AG04450 (cell line): ENCODE data around the gene ASPSCR1. TPM values are rescaled to one million over a fixed set of nuclear protein-coding genes. Genes with fewer than 3 reads are reported as not detected.
A peak's percentile ranks its signal among the peaks of the same experiment; 100 is the strongest.

Source experiments
- CTCF ChIA-PET: fragments of 300-600, 350-600 bp; formaldehyde crosslinking; extraction: SDS; loops from one replicate; lab custom pipeline; 2022; ENCODE audit warnings: antibody characterized with exemption, inconsistent platforms; lab: Charles Lee
- POLR2A ChIA-PET: fragments of 350-600 bp; formaldehyde crosslinking; extraction: SDS; loops from one replicate; lab custom pipeline; 2021; ENCODE audit warnings: antibody characterized with exemption, inconsistent platforms; lab: Yijun Ruan, JAX
- DNase-seq: peaks from one replicate; pipeline ENCODE4 v3.0.0-alpha.2; 2011; ENCODE audit warnings: low read depth, low spot score
- H3K27ac ChIP-seq: one replicate; pipeline ENCODE4 v1.5.1; 2012; ENCODE audit warnings: low read depth, low read length, control low read depth
- H3K27me3 ChIP-seq: one replicate; pipeline ENCODE4 v1.6.0; 2012; ENCODE audit warnings: low read length; ENCODE audit not compliant: control insufficient read depth, insufficient read depth
- H3K4me3 ChIP-seq: 2 replicates; pipeline ENCODE4 v1.5.1; 2011; ENCODE audit warnings: mild to moderate bottlenecking, low read depth, low read length, control low read depth
- H3K9me3 ChIP-seq: 2 replicates; pipeline ENCODE4 v1.5.1; 2012; ENCODE audit warnings: low read length; ENCODE audit not compliant: control insufficient read depth, insufficient read depth
- polyA plus RNA-seq: library from polyadenylated mRNA; depleted of rRNA; stranded (reverse); fragments of >200 nt; gene quantifications from 2 replicates; pipeline ENCODE4 v1.2.3, GENCODE V29; 2011
- TF ChIP-seq, protein P1 (sequence below): IDR thresholded peaks from 2 replicates; pipeline ENCODE4 v1.5.1; 2011; ENCODE audit warnings: low read depth, low read length, control low read depth, inconsistent platforms

Gene ASPSCR1
- polyA plus RNA-seq, 1 experiment, result 7.1 TPM

DNA sequence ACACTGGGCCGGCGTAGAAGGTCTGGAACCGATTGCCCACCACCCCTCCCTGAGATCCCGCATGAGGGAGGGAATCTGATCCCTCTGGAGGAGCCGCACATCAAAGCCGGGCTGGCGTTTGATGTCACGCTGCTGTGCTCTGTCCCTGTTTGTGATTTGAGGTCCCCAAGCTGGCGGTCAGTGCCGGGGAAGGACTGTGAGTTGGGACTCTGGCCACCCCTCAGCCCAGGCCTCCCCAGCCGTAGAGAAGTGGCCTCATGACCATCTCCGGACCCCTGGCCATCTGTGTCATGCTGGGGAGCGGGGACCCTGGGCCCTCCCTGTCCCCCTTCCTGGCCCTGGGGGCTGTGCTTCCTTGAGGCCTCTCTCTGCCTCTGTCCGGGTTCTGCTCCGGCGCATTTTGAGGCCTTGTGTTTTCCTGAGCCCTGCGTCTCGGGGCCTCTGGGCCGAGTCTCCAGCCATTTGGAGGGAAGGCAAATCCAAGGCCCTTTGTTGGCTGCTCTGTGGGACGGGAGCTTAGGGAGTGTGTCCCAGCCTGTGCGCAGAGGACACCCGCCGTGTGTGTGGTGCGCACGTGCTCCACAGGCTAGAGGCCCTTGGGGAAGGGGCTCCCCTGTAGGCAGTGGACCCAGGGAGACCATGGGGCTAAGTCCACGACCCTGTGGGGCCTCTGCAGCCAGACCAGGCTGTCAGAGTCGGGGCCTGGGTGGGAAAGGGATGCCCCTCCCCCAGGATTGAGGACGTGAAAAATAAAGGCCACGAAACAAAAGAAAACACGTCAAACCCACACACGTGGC is 15.1 kb downstream of the ASPSCR1 start:
- TF ChIP-seq, protein P1, sequence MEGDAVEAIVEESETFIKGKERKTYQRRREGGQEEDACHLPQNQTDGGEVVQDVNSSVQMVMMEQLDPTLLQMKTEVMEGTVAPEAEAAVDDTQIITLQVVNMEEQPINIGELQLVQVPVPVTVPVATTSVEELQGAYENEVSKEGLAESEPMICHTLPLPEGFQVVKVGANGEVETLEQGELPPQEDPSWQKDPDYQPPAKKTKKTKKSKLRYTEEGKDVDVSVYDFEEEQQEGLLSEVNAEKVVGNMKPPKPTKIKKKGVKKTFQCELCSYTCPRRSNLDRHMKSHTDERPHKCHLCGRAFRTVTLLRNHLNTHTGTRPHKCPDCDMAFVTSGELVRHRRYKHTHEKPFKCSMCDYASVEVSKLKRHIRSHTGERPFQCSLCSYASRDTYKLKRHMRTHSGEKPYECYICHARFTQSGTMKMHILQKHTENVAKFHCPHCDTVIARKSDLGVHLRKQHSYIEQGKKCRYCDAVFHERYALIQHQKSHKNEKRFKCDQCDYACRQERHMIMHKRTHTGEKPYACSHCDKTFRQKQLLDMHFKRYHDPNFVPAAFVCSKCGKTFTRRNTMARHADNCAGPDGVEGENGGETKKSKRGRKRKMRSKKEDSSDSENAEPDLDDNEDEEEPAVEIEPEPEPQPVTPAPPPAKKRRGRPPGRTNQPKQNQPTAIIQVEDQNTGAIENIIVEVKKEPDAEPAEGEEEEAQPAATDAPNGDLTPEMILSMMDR, result no peak
- Histone ChIP-seq H3K27me3 (no peaks in the 10 kb centered on the region), H3K4me3 (no peak overlapping the region), H3K27ac (peak overlapping the region; percentile 11), H3K9me3 (peaks cover 23% of the 10 kb centered on the region)
- ChIA-PET CTCF (no interaction called here), POLR2A (no interaction called here)
- DNase-seq, result no peak

DNA sequence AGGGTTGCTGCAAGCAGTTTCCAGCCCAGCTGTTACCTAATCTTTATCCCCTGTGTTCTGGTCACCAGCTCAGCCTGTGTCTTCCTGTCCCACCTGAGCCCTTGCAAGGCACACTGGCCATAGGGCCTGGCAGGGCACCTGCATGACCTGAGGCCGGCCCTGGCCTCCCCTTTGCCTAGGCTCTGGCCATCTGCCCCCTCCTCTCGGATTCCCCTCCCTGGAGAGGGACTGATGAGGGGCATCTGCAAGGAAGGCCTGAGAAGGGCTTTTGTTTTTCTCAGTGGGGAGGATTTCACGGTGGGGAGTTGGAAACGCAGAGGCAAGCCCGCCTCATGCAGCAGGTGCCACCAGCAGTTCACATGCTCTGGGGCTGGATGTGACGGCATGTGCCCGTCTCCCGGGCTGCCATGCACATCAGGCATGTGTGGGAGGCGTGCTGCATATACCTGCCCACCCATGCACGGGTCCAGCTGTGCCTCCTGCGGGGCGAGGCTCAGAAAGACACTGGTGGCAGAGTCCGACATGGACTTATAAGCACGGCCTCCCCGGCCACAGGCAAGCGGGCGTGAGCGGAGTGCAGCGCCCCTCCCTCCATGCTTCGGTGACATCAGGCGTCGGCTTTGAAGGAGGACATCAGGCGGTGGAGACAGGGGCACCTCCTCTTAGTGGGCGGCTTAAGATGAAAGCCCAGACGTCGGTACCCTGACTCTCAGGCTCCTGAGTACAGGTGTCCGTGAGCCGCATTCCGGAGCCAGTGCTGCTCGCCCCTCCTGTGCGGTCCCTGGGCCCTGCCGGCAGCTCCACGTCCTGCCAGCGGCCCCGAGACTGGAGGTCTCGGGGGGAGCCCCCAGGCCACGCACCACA is 16.5 kb downstream of the ASPSCR1 start:
- POLR2A ChIA-PET, result interaction anchor here (0.7 kb wide), 1 partner anchor 10 kb away, joined by 5 read pairs; no protein-coding TSS in a partner anchor
- CTCF ChIA-PET, result no interaction called here
- TF ChIP-seq, protein P1, result no peak
- Histone ChIP-seq H3K27me3 (no peaks in the 10 kb centered on the region), H3K4me3 (no peak overlapping the region), H3K27ac (no peak overlapping the region), H3K9me3 (peaks cover 23% of the 10 kb centered on the region)
- no peak for DNase-seq

DNA sequence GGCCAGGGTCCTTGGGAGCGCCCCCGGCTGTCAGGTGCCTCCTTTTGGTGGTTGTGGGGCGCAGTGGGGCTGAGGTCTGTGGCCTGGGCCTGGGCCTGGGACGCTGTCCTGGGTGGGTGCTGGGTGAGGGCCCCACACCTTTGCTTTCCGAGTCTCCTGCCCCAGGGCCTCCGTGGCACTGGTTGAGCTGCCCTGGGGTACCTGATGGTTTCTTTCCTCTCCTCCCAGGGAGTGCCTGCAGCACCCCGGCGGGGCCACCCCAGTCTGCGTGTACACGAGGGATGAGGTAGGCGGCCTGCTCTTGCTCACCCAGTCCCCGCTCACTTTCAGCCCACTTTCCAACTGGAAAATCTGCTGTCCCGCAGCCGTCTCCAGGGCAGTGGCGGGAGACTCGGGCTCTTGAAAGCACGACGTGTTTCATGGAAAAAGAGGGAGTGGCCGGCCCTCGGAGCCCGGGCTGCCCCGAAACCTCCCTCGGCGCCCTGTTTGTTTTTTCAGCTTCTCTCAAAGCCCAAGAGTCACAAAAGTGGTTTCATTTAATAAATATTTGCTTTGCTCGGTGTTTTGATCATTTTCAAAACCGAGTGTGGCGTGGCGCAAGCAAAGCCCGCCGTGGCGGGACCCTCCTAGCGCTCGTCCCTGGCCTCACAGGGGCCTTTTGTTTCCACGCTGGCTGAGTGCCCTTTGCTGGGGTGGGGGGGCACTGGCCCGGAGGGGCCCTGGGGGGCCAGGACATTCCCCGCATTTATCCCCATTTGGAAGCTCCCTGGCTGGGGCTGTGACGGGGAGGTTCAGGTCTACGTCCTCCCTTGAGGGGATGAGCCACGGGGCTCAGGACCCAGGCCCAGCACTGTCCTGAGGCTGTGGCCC is 17.4 kb downstream of the ASPSCR1 start:
- no peaks in the 10 kb centered on the region for H3K27me3 ChIP-seq
- H3K27ac ChIP-seq, result no peak overlapping the region
- no peak for DNase-seq
- ChIA-PET CTCF (no interaction called here), POLR2A (interaction anchor here (0.6 to 0.7 kb wide), 2 partner anchors 9 to 1858 kb away, joined by 5 read pairs; no protein-coding TSS in a partner anchor)
- TF ChIP-seq, protein P1, result no peak
- H3K9me3 ChIP-seq, result peaks cover 18% of the 10 kb centered on the region
- no peak overlapping the region for H3K4me3 ChIP-seq

DNA sequence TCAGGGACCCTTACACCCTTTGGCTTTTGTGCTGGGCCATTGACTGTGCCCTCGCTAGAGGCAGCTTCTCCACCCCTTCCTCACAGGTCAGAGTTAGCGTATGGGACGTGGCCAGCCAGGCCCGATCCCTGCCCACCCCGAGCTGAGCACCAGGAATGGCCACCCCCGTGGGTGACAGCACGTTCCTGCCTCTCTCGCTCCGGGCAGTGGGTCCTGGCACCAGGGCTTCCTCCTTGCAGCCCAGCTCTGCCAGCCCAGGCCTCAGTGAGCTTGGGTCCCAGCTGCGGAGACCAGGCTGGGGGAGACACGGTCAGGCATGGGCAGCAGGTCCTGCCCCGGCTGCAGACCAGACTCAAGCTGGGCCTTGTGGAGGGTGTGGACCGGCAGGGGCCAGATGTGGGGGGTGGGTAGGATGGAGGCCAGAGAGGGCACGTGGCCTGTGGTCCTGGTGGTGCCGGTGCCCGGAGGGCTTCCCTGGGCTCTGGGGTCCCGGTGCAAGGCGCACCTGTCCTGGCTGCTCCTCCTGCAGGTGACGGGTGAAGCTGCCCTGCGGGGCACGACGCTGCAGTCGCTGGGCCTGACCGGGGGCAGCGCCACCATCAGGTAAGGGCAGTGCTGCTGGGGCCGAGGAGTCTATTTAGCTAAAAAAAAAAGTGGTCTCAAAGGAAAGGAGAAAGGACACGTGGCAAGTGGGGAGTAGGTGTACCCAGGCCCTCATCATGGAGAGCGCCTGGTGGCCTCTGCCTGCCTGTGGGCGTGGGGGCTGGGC is 18.2 kb downstream of the ASPSCR1 start:
- no peaks in the 10 kb centered on the region for H3K27me3 ChIP-seq
- no peak overlapping the region for H3K4me3 ChIP-seq
- peaks cover 11% of the 10 kb centered on the region for H3K9me3 ChIP-seq
- H3K27ac ChIP-seq, result no peak overlapping the region
- POLR2A ChIA-PET, result interaction anchor here (0.6 kb wide), 1 partner anchor 1859 kb away, joined by 5 read pairs; no protein-coding TSS in a partner anchor
- no peak for DNase-seq
- CTCF ChIA-PET, result interaction anchor here (1.7 kb wide), 1 partner anchor 25 kb away, joined by 8 read pairs; no protein-coding TSS in a partner anchor
- TF ChIP-seq, protein P1, result no peak
